Activated CD8-positive, alpha-beta memory T cell treated with anti-CD3 and anti-CD28 coated beads for 24 hours (primary cell): Measurements from ENCODE around the gene SH3D19.
"Not testable (repeated sequence)": the region's sequence is repeated elsewhere in the genome, so short reads cannot be mapped to it uniquely, and the experiment has no call there.

ENCODE experiments used
- DNase-seq: peaks from one replicate; pipeline ENCODE4 v3.0.0-alpha.2; 2020

Gene SH3D19

DNA sequence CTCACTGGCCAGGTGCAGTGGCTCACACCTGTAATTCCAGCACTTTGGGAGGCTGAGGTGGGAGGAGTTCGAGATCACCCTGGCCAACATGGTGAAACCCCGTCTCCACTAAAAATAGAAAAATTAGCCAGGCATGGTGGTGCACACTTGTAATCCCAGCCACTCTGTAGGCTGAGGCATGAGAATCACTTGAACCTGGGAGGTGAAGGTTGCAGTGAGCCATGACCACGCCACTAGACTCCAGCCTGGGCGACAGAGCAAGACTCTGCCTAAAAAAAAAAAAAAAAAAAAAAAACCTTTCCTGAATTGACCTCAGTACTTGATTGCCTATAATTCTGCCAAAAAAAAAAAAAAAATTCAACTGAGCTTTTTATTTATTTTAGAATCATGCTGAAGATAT is 3.2 kb downstream of the SH3D19 start:
- DNase-seq = not testable (repeated sequence)

GRCh38 chr4:151321586-151321985 is 3.8 kb downstream of the SH3D19 start:
- no peak for DNase-seq

- no peak for DNase-seq
Measured at GRCh38 chr4:151319490-151319889, 5.9 kb downstream of the SH3D19 start.

GRCh38 chr4:151318307-151319006 is 6.9 kb downstream of the SH3D19 start:
- DNase-seq = no peak

- DNase-seq = no peak
Measured at GRCh38 chr4:151316645-151317044, 8.8 kb downstream of the SH3D19 start.

- no peak for DNase-seq
Measured at GRCh38 chr4:151315212-151315886, 10.1 kb downstream of the SH3D19 start.

DNA sequence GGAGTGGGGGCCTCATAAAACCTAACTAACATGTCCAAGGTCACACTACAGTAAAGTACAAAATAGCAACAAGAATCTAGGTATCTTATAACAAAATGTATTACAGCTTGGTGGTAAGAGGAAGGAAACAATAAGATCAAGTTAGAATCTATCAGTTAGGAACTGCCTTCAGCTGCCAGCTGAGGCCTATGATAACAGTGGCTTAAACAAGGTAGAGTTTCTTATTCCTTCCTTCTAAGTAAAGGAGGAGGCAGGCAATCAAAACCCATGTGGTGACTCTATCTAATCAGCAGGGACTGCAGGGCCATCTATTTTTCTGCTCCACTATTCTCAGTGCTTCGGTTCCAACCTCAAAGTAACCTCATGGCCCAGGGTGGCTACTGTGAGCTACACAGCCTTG is 10.9 kb downstream of the SH3D19 start:
- no peak for DNase-seq

DNA sequence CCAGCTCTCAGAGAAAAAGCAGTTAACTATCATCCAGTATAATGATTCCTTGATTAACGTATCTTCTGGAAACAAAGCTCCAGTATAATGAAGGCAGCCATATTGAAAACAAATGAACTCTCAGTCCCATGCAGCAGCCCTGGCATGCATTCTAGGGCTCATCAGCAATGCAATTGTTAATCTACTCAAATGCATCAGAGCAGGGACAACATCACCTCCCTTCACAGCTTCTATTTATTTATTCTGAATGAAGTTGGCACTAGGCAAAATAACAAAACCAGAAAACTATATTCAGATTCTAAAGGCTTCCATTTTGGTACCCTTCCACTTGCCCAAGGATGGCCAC is 11.4 kb downstream of the SH3D19 start:
- DNase-seq = no peak

DNA sequence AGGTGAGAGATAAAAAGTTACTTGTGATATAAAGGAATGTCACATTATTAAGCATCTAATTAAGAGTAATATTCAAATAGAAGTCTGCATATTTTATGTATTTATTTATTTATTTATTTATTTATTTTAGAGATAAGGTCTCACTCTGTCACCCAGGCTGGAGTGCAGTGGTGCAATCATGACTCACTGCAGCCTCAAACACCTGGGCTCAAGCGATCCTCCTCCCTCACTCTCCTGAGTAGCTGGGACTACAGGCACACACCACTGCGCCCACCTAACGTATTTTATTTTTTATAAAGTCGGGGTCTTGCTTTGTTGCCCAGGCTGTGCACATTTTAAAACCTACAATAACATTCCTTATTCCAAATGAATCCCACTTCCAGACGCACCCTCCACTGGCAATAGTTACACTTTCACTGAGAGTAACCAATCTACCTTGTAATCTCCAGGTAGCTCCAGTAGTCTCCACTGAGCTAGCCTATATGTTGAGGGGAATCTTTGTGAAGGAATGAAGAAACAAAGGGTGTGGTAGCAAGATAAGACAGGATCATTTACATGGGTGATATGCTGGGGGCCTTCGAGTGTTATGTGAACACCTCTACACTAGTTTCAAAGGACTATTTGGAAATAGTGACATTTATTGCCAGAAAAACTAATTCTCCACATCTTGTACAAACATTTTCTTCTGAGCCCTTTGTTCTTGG is 11.9 kb downstream of the SH3D19 start:
- no peak for DNase-seq

- no peak for DNase-seq
Measured at GRCh38 chr4:151310124-151310728, 15.2 kb downstream of the SH3D19 start.

DNA sequence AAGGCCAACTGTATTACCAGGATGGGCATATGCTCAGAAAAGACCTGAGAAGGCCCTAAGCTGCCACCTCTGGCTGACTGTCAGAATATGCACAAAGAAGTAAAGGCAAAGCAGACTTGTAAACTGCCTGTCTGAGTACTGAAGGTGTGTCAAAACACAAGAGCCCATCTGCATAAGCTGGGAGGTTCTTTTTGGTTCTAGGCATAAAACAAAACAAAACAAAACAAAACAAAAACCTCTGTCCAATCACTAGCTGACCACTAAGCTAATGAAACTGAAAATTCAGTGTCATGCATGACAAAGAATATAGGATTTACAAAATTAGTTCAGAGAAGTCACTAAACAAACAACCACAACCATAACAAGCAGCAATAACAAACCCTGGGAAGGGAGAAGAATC is 20.6 kb downstream of the SH3D19 start:
- DNase-seq = no peak

- no peak for DNase-seq
Measured at GRCh38 chr4:151304226-151304625, 21.2 kb downstream of the SH3D19 start.

GRCh38 chr4:151302432-151302831 is 23.0 kb downstream of the SH3D19 start:
- no peak for DNase-seq

DNA sequence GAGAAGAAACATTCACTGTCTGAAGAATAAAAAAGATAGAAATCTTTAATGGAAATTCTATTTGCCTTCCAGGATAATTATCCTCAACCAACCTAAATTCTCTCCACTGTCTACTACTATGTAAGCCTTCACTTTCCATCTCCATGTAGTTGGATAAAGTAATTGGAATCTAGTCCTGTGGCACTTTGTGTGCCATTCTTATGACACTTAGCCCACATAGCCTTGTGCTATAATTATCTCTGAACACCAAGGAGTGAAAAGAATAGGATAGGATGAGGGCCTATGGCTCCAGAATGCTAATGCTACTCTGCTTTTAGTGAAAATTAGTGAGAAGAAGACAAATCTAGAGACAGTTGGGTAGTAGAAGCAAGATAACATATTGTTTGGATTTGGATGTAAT is 28.2 kb downstream of the SH3D19 start:
- DNase-seq = no peak

DNA sequence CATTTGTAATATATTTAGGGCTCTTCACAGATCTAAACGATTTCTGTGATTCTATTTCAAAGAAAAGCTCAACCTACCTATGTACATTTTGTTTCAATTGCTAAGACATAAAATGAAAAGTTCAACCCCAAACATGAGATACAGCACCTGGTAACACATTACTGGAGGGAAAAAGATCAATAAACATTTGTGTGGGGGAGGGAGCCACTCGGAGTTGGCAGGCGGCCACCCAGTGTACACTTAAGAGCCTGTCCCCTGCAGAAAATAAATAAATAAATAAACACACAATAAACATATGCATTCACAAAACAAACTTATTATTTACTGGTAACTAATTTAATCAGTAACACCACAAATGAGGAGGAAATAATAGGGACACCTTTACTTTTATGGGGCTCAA is 29.2 kb downstream of the SH3D19 start:
- no peak for DNase-seq

DNA sequence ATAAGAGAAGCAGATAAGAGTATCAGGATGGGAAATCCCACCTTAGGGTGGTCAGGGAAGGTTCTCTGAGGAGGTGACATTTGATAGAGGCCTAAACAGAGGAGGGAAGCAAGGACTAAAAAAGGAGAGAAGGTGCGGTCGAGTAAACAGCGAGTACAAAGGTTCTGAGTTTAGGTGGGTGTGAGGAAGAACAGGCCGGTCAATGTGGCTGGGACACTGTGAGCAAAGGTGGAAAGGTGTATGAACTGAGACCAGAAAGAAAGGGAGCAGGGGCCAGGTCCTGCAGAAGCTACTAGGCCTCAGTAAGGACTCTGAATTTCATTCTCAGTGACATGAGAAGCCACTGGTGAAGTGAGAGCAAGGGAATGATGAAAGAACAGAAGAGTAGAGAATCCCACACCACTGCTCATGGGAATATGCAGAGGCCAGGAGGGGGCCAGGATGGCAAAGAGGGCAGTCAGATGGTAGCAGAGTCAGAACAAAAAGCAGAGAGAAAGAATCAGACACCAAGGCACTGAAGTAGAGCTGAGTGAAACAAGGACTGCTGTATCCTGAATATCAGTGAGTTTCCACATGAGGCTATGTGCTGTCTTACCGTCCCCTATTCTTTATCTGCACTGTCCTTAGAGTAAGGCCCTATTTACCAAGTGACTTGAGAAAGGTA is 30.4 kb downstream of the SH3D19 start:
- no peak for DNase-seq

- no peak for DNase-seq
Measured at GRCh38 chr4:151292038-151292437, 33.4 kb downstream of the SH3D19 start.

DNA sequence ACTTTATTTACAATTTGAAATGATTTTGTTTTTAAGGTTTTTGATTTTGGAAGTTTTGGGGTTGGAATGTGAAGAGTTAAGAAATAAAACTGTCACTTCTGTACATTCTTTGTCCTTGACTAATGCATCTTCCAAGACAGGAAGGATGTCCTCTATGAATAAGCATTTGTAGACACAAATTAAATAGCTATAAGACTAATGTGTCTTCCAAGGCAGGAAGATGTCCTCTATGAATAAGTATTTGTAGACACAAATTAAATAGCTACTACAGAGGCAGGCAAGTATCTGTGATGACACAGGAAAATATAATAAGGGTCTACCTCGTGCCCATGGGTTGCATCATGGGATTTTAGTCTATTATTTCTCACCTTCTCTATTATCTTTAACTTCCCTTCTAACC is 33.9 kb downstream of the SH3D19 start:
- no peak for DNase-seq

- no peak for DNase-seq
Measured at GRCh38 chr4:151287409-151287808, 38.0 kb downstream of the SH3D19 start.

DNA sequence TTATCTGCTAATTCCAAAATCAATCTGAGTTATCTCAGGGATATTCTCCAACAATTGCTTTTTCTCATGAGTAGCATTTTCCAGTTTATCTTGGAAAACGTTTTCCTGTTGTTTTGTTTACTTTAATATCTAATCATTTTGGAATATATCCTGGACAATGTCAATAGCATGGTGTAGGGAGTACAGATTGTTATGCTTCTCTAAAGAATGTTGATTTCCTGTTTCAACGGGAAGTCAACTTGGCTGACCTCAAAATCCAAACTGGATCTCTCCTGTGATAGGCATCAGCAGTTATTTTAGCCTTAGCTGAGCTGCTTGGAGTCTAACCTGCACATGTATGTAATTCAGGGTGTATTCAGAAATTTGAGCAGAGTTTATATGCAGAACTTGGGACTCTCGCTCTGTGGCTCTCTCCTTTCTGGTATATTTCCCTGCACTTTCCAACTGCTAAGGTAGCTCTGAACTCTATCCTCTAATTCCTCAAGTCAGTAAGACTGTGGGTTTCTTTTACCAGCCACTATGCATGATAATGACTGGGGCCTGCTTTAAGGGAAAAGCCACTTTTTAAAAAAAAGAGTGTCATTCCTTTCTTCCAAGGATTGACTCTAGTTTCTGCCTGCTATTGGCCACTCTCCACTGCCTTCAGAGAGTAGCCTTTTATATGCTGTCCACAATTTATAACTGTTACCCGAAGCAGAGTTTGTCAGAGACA is 40.7 kb downstream of the SH3D19 start:
- DNase-seq = no peak

GRCh38 chr4:151276787-151277562 is 48.4 kb downstream of the SH3D19 start, which contains the start of gene PRSS48:
Gene PRSS48, plus strand, starts transcription at chr4:151277161. Its CDS starts 12 bp downstream, at chr4:151277173.
- DNase-seq = peak; percentile 69

- DNase-seq = not testable (repeated sequence)
Measured at GRCh38 chr4:151268905-151269304, 56.5 kb downstream of the SH3D19 start.
